ENCODE results near the gene ARHGAP44. TPM values are rescaled to one million over a fixed set of nuclear protein-coding genes. Genes with fewer than 3 reads are reported as not detected.

Gene ARHGAP44
- total and polyA plus RNA-seq, 2 of the 4 experiments (the other 2 are of a cell fraction), result 0.54 to 1.0 TPM

- no peak overlapping the region for H2BK120ac ChIP-seq (ENCODE audit: low read depth, low read length)
Measured at GRCh38 chr17:13010959-13011358, 221.7 kb downstream of the ARHGAP44 start.

More at GRCh38 chr17:13010959-13011358, 221.7 kb downstream of the ARHGAP44 start:
- Histone ChIP-seq H3K4me1 (ENCODE audit: control insufficient read depth, insufficient read depth, low read length) (no peaks in the 10 kb centered on the region), H2BK15ac (ENCODE audit: low read depth, low read length) (no peak overlapping the region), H3K56ac (ENCODE audit: extremely low read depth, insufficient read depth, low read length) (no peak overlapping the region), H3K14ac (replicated peaks; ENCODE audit: low read depth, low read length) (no peak overlapping the region), H2AK5ac (ENCODE audit: low read depth, low read length) (no peak overlapping the region), H3K9me3 (ENCODE audit: control insufficient read depth, insufficient read depth, low read length) (no peaks in the 10 kb centered on the region), H3K9me1 (ENCODE audit: insufficient read depth, low read length) (no peaks in the 10 kb centered on the region), H4K5ac (ENCODE audit: low read depth, low read length) (no peak overlapping the region), H3K18ac (ENCODE audit: low read depth, low read length) (no peak overlapping the region), H3K27me3 (ENCODE audit: control insufficient read depth, insufficient read depth, low read length) (no peaks in the 10 kb centered on the region), H3K4me2 (ENCODE audit: low read depth, low read length) (no peak overlapping the region), H4K91ac (ENCODE audit: insufficient read depth, low read depth, low read length) (no peak overlapping the region), H3K4ac (ENCODE audit: low read depth, low read length) (no peak overlapping the region), H4K20me1 (ENCODE audit: insufficient read depth, low read length) (no peaks in the 10 kb centered on the region), H2BK5ac (ENCODE audit: low read depth, low read length, poor library complexity, severe bottlenecking) (no peak overlapping the region), H3K23ac (ENCODE audit: low read depth, low read length) (no peak overlapping the region), H2BK20ac (ENCODE audit: low read depth, low read length) (no peak overlapping the region), H4K8ac (ENCODE audit: low read depth in 2 of 2, low read length in 2 of 2) (no peak overlapping the region), H3K4me3 (ENCODE audit: insufficient read depth, low read depth, low read length) (no peak overlapping the region), H3K27ac (ENCODE audit: insufficient read depth, low read length) (no peak overlapping the region), H3K36me3 (ENCODE audit: control insufficient read depth, insufficient read depth, low read length) (peaks cover 41% of the 10 kb centered on the region), H2AK9ac (replicated peaks; ENCODE audit: low read depth, low read length, poor library complexity) (no peak overlapping the region), H3K79me1 (ENCODE audit: low read depth in 1 of 2, low read length in 2 of 2) (peaks cover 5 to 10% of the 10 kb centered on the region in 2 experiments), H3K9ac (ENCODE audit: low read depth, low read length) (no peak overlapping the region), H2AFZ (replicated peaks; ENCODE audit: low read length, poor library complexity) (no peak overlapping the region)
- CTCF ChIA-PET, result no interaction called here
- no TSS peak for BruUV-seq (replicated peaks)
- DNase-seq, result no peak
- dilution Hi-C loops (cut with HindIII; ENCODE audit: low sequenced_read_pairs, unreplicated experiment) (no loop called here), in situ Hi-C loops (cut with MboI; ENCODE audit: low sequenced_read_pairs) (loop anchor here (25.0 kb wide), 1 partner anchor 499 kb away; no protein-coding TSS in a partner anchor), intact Hi-C loops (cut with micrococcal nuclease) (no loop called here)
- TF ChIP-seq FOS (IDR thresholded peaks at IDR 0.05; ENCODE audit: low read depth, low read length), result no peak
- TF ChIP-seq RCOR1 (IDR thresholded peaks at IDR 0.05; ENCODE audit: insufficient replicate concordance, low read length), result no peak
- no peak for TF ChIP-seq SMC3 (IDR thresholded peaks at IDR 0.05; ENCODE audit: low read depth, low read length)
- no peak for TF ChIP-seq CEBPB (IDR thresholded peaks at IDR 0.05; ENCODE audit: low read depth, low read length)
- TF ChIP-seq BHLHE40 (IDR thresholded peaks at IDR 0.05; ENCODE audit: low read depth, low read length), result no peak
- no peak for TF ChIP-seq MAFK (IDR thresholded peaks at IDR 0.05; ENCODE audit: low read depth, low read length)
- TF ChIP-seq, protein P1, sequence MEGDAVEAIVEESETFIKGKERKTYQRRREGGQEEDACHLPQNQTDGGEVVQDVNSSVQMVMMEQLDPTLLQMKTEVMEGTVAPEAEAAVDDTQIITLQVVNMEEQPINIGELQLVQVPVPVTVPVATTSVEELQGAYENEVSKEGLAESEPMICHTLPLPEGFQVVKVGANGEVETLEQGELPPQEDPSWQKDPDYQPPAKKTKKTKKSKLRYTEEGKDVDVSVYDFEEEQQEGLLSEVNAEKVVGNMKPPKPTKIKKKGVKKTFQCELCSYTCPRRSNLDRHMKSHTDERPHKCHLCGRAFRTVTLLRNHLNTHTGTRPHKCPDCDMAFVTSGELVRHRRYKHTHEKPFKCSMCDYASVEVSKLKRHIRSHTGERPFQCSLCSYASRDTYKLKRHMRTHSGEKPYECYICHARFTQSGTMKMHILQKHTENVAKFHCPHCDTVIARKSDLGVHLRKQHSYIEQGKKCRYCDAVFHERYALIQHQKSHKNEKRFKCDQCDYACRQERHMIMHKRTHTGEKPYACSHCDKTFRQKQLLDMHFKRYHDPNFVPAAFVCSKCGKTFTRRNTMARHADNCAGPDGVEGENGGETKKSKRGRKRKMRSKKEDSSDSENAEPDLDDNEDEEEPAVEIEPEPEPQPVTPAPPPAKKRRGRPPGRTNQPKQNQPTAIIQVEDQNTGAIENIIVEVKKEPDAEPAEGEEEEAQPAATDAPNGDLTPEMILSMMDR (conservative IDR thresholded peaks at IDR 0.05; ENCODE audit: low read depth, low read length), result no peak
- TF ChIP-seq CHD1 (IDR thresholded peaks at IDR 0.05; ENCODE audit: low read depth, low read length), result no peak
- no peak for TF ChIP-seq MAZ (IDR thresholded peaks at IDR 0.05; ENCODE audit: borderline replicate concordance, low read depth, low read length)
- TF ChIP-seq POLR2A (IDR thresholded peaks at IDR 0.05; ENCODE audit: low read depth, low read length), result no peak
- TF ChIP-seq MXI1 (IDR thresholded peaks at IDR 0.05; ENCODE audit: borderline replicate concordance, low read depth, low read length), result no peak
- no peak for TF ChIP-seq USF2 (IDR thresholded peaks at IDR 0.05; ENCODE audit: low read depth, low read length)
- TF ChIP-seq RAD21 (IDR thresholded peaks at IDR 0.05; ENCODE audit: low read length), result no peak
- ATAC-seq (ENCODE audit: low read depth), result no peak
- POLR2A ChIA-PET (ENCODE audit: unreplicated experiment), result no interaction called here
- 100% methylated on average over 2 of the region's 7 CpGs; no CpG with 5 or more reads in 1 of the 2 experiments for WGBS, 2 experiments (ENCODE audit: extremely low coverage in 2 of 2, insufficient read length in 1 of 2)

All from IMR-90 (cell line).